NCI-H82 treated with DMSO at 0.1 percent for 48 hours (cell line): Measurements from ENCODE around the gene SURF1.

Experiments used
- DNase-seq: peaks from one replicate; lab custom pipeline; 2025; ENCODE audit not compliant: unreplicated experiment; lab: John Stamatoyannopoulos, UW

Gene SURF1

DNA sequence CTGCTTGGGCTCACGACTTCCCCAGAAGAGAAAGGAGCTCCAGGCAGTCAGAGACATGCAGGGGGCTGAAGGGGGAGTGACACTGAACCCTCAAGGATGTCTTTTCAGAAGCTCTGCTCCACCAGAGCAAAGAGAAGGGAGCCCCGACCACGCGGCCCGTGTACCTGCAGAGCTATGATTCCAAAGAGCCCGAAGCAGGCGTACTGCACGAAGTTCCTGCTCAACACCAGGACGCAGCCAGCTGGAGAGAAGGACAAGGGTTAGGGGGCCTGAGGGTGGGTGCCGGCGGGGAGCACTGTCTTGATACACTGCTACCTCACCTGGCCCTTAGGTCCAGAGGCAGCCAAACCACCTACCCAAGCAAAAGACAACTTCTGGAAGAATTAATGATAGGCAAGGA, 10.1 kb upstream of the SURF1 start:
- no peak for DNase-seq

- no peak for DNase-seq
These were observed 6.2 kb upstream of the SURF1 start for GRCh38 chr9:133362359-133363044.

DNA sequence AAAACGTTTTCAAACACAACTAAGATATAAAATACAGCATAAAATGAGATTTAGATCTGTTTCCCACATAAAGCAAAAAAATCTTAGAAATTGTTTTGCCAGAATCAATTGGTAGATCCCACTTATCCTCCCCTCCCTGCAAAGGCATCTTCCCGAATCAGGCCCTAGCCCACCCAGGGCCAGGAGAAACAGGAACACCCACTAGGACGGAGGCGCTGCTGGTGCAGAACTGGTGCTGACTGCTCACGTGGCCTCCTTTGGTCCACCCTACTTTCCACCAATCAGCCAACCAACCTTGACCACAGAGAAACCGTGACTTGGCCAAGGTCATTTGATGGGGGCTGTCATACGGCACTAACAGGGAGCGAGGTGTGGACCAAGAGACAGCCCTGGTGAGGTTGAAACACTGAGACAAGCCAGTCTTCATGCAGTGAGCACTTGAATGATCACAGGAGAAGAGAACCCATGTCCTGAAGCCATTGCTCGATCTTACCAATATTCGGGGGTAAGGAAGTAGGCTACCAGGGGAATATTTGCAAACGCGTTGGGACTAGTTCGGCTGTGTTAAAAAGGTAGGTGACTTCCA, 5.3 kb upstream of the SURF1 start:
- DNase-seq = no peak

GRCh38 chr9:133360400-133361393, 4.4 kb upstream of the SURF1 start:
- DNase-seq = no peak

DNA sequence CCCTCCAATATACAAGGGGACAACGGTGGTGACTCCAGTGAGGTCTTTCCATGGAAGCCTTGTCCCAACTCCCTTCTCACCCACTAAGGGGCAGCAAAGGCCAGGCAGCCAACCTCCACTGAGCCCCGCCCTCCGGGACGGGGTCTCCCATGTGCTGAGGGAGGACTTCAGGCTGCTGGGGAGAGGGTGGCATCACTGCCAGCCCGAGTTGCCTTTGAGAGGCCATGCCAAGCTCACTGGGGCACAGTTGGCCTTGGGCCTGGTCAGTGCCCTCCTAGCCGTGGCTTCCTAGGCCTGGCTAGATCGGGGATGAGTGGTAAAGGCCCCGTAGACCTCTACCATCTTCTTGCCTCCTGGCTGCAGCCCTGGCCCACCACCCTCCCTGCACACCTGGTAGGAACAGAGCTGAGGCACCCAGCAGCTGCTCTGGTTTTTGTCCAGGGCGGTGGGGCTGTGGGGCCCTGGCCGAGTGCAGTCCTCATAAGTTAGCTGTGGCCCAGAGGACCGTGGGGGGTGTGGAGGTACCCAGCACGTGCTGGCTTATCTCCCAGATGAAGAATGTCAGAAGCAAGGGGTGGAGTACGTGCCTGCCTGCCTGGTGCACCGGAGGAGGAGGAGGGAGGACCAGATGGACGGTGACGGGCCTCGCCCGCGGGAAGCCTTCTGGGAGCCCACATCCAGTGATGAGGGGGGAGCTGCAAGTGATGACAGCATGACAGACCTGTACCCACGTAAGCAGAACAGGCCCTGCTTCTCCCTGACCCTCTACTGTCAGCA, 3.3 kb upstream of the SURF1 start:
- no peak for DNase-seq

- no peak for DNase-seq
These were observed 1.4 kb upstream of the SURF1 start for GRCh38 chr9:133357656-133358055.

DNA sequence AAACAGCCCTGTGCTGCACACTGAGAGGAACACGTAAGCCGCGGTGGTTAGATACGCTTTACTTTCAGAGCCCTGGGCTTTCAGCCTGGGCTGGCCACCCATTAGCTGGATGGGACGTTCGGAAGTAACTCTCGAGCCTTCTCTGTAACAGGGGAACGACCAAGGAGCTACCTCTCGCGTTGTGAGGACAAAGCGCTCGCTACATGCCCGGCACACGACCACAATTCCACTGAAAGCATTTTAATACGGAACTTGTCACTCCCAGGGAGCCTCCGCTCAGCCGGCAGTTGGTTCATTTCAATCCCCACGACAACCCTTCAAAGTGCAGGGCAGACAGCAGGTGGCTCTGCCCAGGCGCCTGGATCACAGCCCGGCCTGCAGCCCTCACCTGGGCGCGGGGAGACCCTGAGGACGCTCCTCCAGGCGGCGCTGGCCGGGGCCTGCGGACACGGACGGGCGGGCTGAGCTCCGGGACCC, 368 bp downstream of the SURF1 start:
- no peak for DNase-seq

DNA sequence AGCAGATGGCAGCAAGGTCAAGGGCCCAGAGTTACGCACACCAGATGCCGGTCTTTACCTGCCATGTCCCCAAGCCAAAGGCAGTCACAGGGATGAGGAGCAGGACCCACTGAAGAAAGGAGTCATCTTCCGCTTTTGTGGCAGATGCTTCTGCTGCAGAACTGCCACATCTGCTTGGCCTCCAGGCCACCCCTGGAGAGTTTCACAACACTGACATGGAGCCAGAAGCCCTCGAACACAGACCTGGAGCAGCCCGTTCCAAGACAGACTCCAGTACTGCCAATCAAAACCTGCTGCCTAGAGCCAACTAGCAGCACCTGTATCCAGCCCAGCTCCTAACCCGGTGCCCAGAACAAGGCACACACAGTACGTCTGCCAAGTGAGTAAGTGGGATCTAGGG, 1.5 kb downstream of the SURF1 start:
- DNase-seq = no peak

DNA sequence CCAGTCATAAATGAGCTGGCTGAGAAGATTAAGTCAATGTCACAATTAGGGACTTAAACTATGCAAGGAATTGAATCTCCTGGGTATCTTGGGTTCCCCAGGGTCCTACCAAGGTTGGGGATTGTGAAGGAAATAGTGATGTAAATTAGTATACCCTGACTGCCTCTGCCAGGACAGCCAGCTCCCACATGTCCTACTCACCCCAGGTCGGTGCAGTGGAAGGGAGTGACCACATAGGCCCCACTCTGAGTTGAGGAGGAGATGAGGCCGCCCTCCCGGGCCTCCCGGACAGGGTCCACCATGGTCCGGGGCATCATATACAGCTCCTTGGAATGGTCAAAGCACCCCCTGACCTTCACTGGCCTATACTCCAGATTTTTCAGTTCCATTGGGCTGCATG, 2.7 kb downstream of the SURF1 start:
- DNase-seq = no peak

DNA sequence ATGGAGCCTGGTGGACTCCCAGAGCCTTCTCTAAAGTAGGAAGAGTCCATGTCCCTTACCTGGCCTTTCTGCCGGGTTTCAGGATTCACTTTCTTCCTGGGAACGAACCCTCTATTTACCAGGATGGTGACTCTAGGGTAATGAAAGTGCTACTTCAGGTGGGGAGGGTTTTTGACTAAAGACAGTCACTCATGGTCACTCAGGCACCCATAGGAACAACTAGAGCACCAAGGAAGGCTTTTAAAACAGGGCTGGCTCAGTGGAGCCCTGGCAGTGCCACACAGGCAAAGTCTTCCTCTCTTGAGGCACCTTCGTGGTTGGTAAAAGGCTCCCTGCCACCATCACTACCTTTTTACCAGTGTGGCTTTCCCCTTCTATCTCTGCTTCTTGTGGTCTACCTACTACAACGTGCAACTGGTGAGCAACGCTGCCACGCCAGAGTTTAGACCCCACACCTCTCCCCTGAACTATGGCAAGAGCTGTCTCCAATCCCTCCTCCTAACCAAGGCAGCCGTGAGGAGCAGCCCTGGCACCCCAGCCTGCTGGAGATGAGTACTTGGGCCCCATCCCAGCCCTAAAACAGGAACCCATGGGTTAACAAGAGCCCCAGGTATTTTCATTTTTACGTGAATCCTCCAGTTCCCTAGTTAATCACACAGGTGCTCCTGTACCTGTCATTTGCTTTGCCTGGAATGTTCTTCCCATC, 3.5 kb downstream of the SURF1 start:
- no peak for DNase-seq

- DNase-seq = no peak
These were observed 4.2 kb downstream of the SURF1 start for GRCh38 chr9:133351908-133352634.

GRCh38 chr9:133351526-133351907, 4.8 kb downstream of the SURF1 start:
- DNase-seq = no peak

DNA sequence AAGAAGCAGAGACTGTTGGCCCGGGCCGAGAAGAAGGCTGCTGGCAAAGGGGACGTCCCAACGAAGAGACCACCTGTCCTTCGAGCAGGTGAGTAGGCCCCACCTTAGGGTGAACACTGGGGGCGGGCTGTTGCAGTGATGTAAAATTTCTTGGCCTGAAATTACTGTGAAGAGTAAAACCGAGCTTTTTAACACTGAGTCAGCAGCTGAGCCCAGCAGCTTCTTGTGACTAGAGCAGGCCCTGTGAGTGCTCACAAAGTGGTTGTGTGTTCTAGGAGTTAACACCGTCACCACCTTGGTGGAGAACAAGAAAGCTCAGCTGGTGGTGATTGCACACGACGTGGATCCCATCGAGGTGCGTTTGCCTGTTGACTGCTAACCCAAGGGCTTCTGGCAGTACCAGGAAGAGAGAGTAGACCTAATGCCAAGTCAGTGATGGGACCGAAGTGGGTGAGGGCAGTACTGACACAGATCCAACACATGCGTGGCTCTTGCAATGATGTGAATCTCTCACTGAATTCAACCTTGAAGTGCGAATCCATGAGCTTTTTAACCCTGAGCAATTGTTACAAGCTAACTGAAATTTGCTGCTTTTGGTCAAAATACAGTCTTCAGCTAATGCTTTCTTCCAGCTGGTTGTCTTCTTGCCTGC, 6.2 kb downstream of the SURF1 start:
- DNase-seq = no peak

GRCh38 chr9:133348718-133349573, 7.3 kb downstream of the SURF1 start:
- DNase-seq = no peak

DNA sequence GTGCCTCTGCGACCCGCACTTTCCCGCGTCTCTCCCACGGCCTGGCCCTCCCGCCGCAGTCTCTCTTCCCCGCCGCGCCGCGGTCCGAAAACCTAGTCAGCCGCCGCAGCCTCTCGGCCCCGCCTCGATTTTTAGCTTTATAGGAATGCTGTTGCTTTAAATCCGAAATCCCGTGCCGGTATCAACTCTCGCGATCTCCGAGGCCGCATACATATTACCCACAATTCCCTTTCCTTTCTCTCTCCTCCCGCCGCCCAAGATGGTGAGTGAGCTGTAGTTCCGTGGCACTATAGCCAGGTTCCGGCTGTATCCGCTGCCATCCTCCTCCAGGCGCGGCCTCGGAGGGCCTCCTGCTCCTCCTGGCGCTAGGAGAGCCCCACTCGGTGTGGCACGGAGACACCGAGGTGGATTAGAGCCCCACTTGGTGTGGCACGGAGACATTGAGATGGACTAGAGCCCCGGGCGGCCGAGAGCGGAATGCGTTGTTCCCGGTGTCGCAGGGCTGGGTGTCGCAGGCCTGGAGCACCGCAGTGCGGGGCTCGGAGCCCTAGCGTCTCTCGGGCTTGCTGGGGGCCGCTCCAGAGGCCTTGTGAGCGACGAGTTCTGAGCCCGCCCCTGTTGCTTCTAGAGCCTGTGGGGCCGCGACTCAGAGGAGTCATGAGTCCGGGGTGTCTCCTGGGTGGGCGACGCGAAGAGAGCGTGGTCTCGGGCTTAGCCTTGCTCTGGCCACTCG, 8.1 kb downstream of the SURF1 start, which contains the start of the genes MED22 and RPL7A:
Gene MED22, minus strand, starts transcription at position 147 of the 733 bp plus-strand sequence. CDS start 1,469 bp downstream, outside the sequence.
Gene RPL7A, plus strand, starts transcription at position 234 of the 733 bp plus-strand sequence. Its CDS starts 26 bp downstream, at position 260.
- peak; percentile 90 for DNase-seq

- no peak for DNase-seq
These were observed 8.7 kb downstream of the SURF1 start for GRCh38 chr9:133347515-133347984.
